Stomach (tissue), 9 donors: Measurements from ENCODE around the gene OCA2. TPM values are rescaled to one million over a fixed set of nuclear protein-coding genes. Genes with fewer than 3 reads are reported as not detected.

Experiments used
- DNase-seq, 2 donors: peaks; one replicate each; pipeline versions ENCODE4 v3.0.0 to v3.0.0-alpha.2; 2013 to 2019
- H3K27ac ChIP-seq, 5 donors: fragments of 200-600 bp in 4 of 5; sonication (generic) in 4 of 5; one replicate each; pipeline ENCODE4 v1.5.1; 2013 to 2019; ENCODE audit warnings: mild to moderate bottlenecking in 1 of 5, moderate library complexity in 1 of 5
- H3K27me3 ChIP-seq, 3 donors: fragments of 200-600 bp; sonication (generic); one replicate each; pipeline ENCODE4 v1.5.1; 2017 to 2019; ENCODE audit warnings: mixed run types in 1 of 3
- H3K36me3 ChIP-seq, 4 donors: fragments of 200-600 bp; sonication (generic); 1 replicate in 3 of 4; 2 replicates in 1 of 4; pipeline ENCODE4 v1.5.1; 2016 to 2019
- H3K4me1 ChIP-seq, 4 donors: fragments of 200-600 bp; sonication (generic); one replicate each; pipeline ENCODE4 v1.5.1; 2016 to 2019
- H3K4me3 ChIP-seq, 4 donors: fragments of 200-600 bp; sonication (generic) in 3 of 4; one replicate each; pipeline ENCODE4 v1.5.1; 2016 to 2019; ENCODE audit warnings: mild to moderate bottlenecking in 1 of 4
- H3K9me3 ChIP-seq, 4 donors: fragments of 200-600 bp; sonication (generic); one replicate each; pipeline ENCODE4 v1.5.1; 2016 to 2019
- CTCF ChIP-seq, 7 experiments: fragments of 450-650 bp in 4 of 7; fragments of 200-600 bp in 3 of 7; sonication (generic) in 3 of 7; IDR thresholded peaks; one replicate each; pipeline ENCODE4 v1.5.1; 2016 to 2019; ENCODE audit warnings: antibody characterized with exemption in 7 of 7, control low read depth in 2 of 7, mild to moderate bottlenecking in 1 of 7
- EP300 ChIP-seq: sonication (generic); formaldehyde crosslinking; IDR thresholded peaks from one replicate; pipeline ENCODE4 v1.6.1; 2017; ENCODE audit warnings: antibody characterized with exemption
- POLR2A ChIP-seq, 4 donors: fragments of 450-650 bp; IDR thresholded peaks; one replicate each; pipeline ENCODE4 v1.6.1; 2016; ENCODE audit warnings: antibody characterized with exemption in 4 of 4, control low read depth in 2 of 4, mild to moderate bottlenecking in 1 of 4, moderate library complexity in 1 of 4
- POLR2AphosphoS5 ChIP-seq, 3 donors: sonication (generic); formaldehyde crosslinking; IDR thresholded peaks; one replicate each; pipeline ENCODE4 v1.6.1; 2016; ENCODE audit warnings: antibody characterized with exemption in 3 of 3
- WGBS, 5 donors: extraction: QIAGEN DNeasy Blood & Tissue Kit in 3 of 5; methylation state at CpG; one replicate each; pipeline versions ENCODE4 v1.1.5 to v1.1.7; 2013 to 2018; 5-methylcytosine and 5-hydroxymethylcytosine counted together
- intact Hi-C: fragments of 100-400 bp; cut with DNase I; formaldehyde crosslinking; loops from one replicate; pipeline ENCODE4 v1.15.1; 2023; ENCODE audit warnings: low total_unique reads
- polyA plus RNA-seq, 3 donors: library from polyadenylated mRNA; stranded (reverse); fragments of 200-250 nt; gene quantifications; one replicate each; pipeline ENCODE4 v1.2.3, GENCODE V29; 2013
- total RNA-seq, 5 donors: library from RNA; depleted of rRNA; stranded (reverse); fragments of >200 nt; gene quantifications; one replicate each; pipeline versions ENCODE4 v1.1.0 to v1.2.3, GENCODE V29; 2014 to 2016
- donor health status: healthy with polysubstance abuse.
- donor health status: Bipolar disorder and iron deficiency.
- donor health status: healthy.

The OCA2 gene
- total and polyA plus RNA-seq, 8 donors = 0.12 to 0.89 (median 0.65) TPM; not detected in 4

DNA sequence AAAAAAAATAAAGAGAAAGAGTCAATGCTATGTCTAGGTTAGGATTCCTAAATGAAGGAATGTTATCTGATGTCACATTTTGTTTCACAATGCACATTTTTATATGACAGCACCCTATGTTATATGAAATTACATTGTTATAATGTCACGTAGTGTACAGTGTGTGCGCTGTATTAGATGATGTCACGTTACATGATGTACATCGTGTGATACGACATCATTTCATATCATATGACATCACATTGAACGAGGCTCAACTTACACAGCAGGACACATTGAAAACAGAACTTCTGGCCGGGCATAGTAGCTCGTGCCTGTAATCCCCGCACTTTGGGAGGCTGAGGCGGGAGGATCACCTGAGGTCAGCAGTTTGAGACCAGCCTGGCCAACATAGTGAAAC lies 150.0 kb downstream of the OCA2 start:
- Histone ChIP-seq H3K4me1 (no peaks in the 10 kb centered on the region), H3K27ac (no peak overlapping the region), H3K4me3 (no peak overlapping the region), H3K27me3 (no peaks in the 10 kb centered on the region), H3K36me3 (no peaks in the 10 kb centered on the region), H3K9me3 (peaks cover 0 to 5% (median 0%) of the 10 kb centered on the region in 4 donors)
- no peak for DNase-seq
- TF ChIP-seq POLR2A (IDR thresholded peaks at IDR 0.05) = no peak
- TF ChIP-seq CTCF (IDR thresholded peaks at IDR 0.05) = no peak
- no peak for TF ChIP-seq POLR2AphosphoS5 (IDR thresholded peaks at IDR 0.05)
- TF ChIP-seq EP300 = no peak
- 81 to 95% (median 88%) methylated on average over 10 of the region's 10 CpGs for WGBS, 5 donors
- intact Hi-C loops = no loop called here

DNA sequence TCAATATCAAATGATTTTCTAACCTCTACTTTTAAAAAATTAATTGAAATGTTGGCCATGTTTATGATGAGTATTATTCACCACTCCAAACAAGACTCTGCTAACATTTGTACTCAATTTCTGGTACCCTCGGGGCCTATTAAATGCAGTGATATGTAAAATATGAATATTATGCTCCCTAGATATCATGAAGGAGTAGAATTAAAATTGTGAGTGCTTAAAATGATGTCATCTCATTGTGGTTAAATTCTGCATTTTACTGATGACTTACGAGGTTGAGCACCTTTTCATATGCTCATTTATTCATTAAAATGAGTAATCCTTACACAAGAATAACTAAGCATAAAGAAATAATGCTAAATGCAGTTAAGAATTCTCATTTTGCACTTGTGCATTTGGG lies 159.9 kb downstream of the OCA2 start:
- Histone ChIP-seq H3K9me3 (peaks cover 0 to 15% (median 2%) of the 10 kb centered on the region in 4 donors), H3K4me1 (no peaks in the 10 kb centered on the region), H3K4me3 (no peak overlapping the region), H3K27me3 (peaks cover 0 to 3% (median 0%) of the 10 kb centered on the region in 3 donors), H3K36me3 (no peaks in the 10 kb centered on the region), H3K27ac (no peak overlapping the region)
- WGBS, 5 donors = 62 to 83% (median 76%) methylated on average over 2 of the region's 2 CpGs
- intact Hi-C loops = loop anchor here (10.0 kb wide), 1 partner anchor 124 kb away; no protein-coding TSS in a partner anchor
- no peak for DNase-seq
- no peak for TF ChIP-seq POLR2A (IDR thresholded peaks at IDR 0.05)

- Histone ChIP-seq H3K9me3 (peaks cover 0 to 24% (median 9%) of the 10 kb centered on the region in 4 donors), H3K27ac (no peak overlapping the region), H3K4me3 (no peak overlapping the region), H3K36me3 (no peaks in the 10 kb centered on the region), H3K27me3 (peaks cover 0 to 3% (median 0%) of the 10 kb centered on the region in 3 donors), H3K4me1 (no peaks in the 10 kb centered on the region)
- 22 to 63% (median 50%) methylated on average over 1 of the region's 1 CpG for WGBS, 5 donors
- DNase-seq = no peak
- intact Hi-C loops = loop anchor here (10.0 kb wide), 1 partner anchor 123 kb away; no protein-coding TSS in a partner anchor
- TF ChIP-seq POLR2A (IDR thresholded peaks at IDR 0.05) = no peak
- TF ChIP-seq POLR2AphosphoS5 (IDR thresholded peaks at IDR 0.05) = no peak
- TF ChIP-seq CTCF (IDR thresholded peaks at IDR 0.05) = no peak
- TF ChIP-seq EP300 = no peak
Observed at GRCh38 chr15:27937851-27938250, 161.3 kb downstream of the OCA2 start.

DNA sequence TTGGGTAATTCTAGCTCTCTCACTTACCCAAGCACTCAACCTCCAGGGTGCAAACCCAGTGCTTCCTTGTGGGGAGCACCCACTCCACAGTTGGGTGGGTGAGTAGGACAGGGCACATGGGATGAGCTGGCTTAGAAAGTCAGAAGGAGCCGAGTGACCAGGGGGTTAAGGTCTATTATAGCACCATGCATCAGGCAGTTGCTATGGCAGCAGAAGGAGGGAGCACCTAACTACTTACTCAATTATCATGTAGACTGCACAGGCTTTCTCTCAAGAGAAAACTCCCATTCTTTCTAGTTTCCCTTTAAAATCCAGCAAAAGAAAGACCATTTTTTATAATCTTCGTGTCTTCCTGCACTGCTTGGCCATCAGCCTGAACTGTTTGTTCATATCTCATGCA lies 163.0 kb downstream of the OCA2 start:
- Histone ChIP-seq H3K27me3 (peaks cover 0 to 3% (median 0%) of the 10 kb centered on the region in 3 donors), H3K4me3 (no peak overlapping the region), H3K4me1 (no peaks in the 10 kb centered on the region), H3K9me3 (peaks cover 4 to 41% (median 25%) of the 10 kb centered on the region in 4 donors), H3K27ac (no peak overlapping the region), H3K36me3 (no peaks in the 10 kb centered on the region)
- 59 to 70% (median 66%) methylated on average over 2 of the region's 2 CpGs for WGBS, 5 donors
- intact Hi-C loops = loop anchor here (10.0 kb wide), 1 partner anchor 121 kb away; no protein-coding TSS in a partner anchor
- TF ChIP-seq POLR2A (IDR thresholded peaks at IDR 0.05) (no peak), EP300 (no peak), CTCF (IDR thresholded peaks at IDR 0.05) (no peak), POLR2AphosphoS5 (IDR thresholded peaks at IDR 0.05) (no peak)
- DNase-seq = no peak

GRCh38 chr15:27935328-27935727 lies 163.8 kb downstream of the OCA2 start:
- H3K27ac ChIP-seq = no peak overlapping the region
- no peak for DNase-seq
- TF ChIP-seq POLR2A (IDR thresholded peaks at IDR 0.05) (no peak), EP300 (no peak), POLR2AphosphoS5 (IDR thresholded peaks at IDR 0.05) (no peak), CTCF (IDR thresholded peaks at IDR 0.05) (no peak)
- no peaks in the 10 kb centered on the region for H3K36me3 ChIP-seq
- 73 to 85% (median 81%) methylated on average over 4 of the region's 4 CpGs for WGBS, 5 donors
- H3K4me3 ChIP-seq = no peak overlapping the region
- H3K27me3 ChIP-seq = peaks cover 0 to 3% (median 0%) of the 10 kb centered on the region in 3 donors
- peaks cover 4 to 43% (median 25%) of the 10 kb centered on the region in 4 donors for H3K9me3 ChIP-seq
- intact Hi-C loops = loop anchor here (10.0 kb wide), 1 partner anchor 121 kb away; no protein-coding TSS in a partner anchor
- H3K4me1 ChIP-seq = no peaks in the 10 kb centered on the region
